ENCODE measurements around the gene LHX6. TPM values are rescaled to one million over a fixed set of nuclear protein-coding genes. Genes with fewer than 3 reads are reported as not detected.

LHX6 gene
- total RNA-seq, 1 donor from 2014 or later = 0.34 TPM

GRCh38 chr9:122225312-122226141, 3.2 kb downstream of the LHX6 start:
- peak overlapping the region; percentile 18 for H2AFZ ChIP-seq (ENCODE audit: low read depth, low read length)
- DNase-seq (ENCODE audit: low read depth) = no peak
- H3K4me3 ChIP-seq (ENCODE audit: insufficient read depth, low read depth, low read length) = peak overlapping the region; percentile 17
- peaks cover 12% of the 10 kb centered on the region for H4K20me1 ChIP-seq (ENCODE audit: insufficient read depth, low read length)
- Mint-ChIP-seq H3K4me3 (ENCODE audit: unreplicated experiment) (no peak overlapping the region), H3K36me3 (ENCODE audit: low read depth, unreplicated experiment) (peaks cover 3% of the 10 kb centered on the region), H3K9me3 (ENCODE audit: unreplicated experiment) (peaks cover 17% of the 10 kb centered on the region), H3K27ac (ENCODE audit: unreplicated experiment) (peak overlapping the region; percentile 58), H3K4me1 (ENCODE audit: low read depth, unreplicated experiment) (peaks cover 2% of the 10 kb centered on the region), H3K27me3 (ENCODE audit: low read depth, unreplicated experiment) (peaks cover 65% of the 10 kb centered on the region)
- no peaks in the 10 kb centered on the region for H3K79me2 ChIP-seq (ENCODE audit: insufficient read depth, low read length)
- no peak for FAIRE-seq
- peaks cover 90% of the 10 kb centered on the region for H3K27me3 ChIP-seq (ENCODE audit: insufficient read depth, low read length)
- H3K27ac ChIP-seq (ENCODE audit: low read depth, low read length) = no peak overlapping the region
- peaks cover 8% of the 10 kb centered on the region for H3K4me1 ChIP-seq (ENCODE audit: insufficient read depth, low read length)
- H3K36me3 ChIP-seq (ENCODE audit: insufficient read depth, low read length) = no peaks in the 10 kb centered on the region
- H3K4me2 ChIP-seq (ENCODE audit: low read length) = peak overlapping the region; percentile 39
- TF ChIP-seq EZH2 (IDR thresholded peaks at IDR 0.05; ENCODE audit: insufficient read depth, low read length) (no peak), CTCF (IDR thresholded peaks at IDR 0.05; ENCODE audit: insufficient read depth, low read depth, low read length) (no peak)
- H3K9ac ChIP-seq (ENCODE audit: low read length) = no peak overlapping the region
- peaks cover 3% of the 10 kb centered on the region for H3K9me3 ChIP-seq (ENCODE audit: insufficient read depth, low read depth, low read length)

GRCh38 chr9:122223435-122223834, 5.3 kb downstream of the LHX6 start:
- Histone ChIP-seq H3K27ac (ENCODE audit: low read depth, low read length) (no peak overlapping the region), H3K27me3 (ENCODE audit: insufficient read depth, low read length) (peaks cover 93% of the 10 kb centered on the region), H3K4me1 (ENCODE audit: insufficient read depth, low read length) (peaks cover 3% of the 10 kb centered on the region), H2AFZ (ENCODE audit: low read depth, low read length) (no peak overlapping the region), H3K9me3 (ENCODE audit: insufficient read depth, low read depth, low read length) (peaks cover 3% of the 10 kb centered on the region), H3K79me2 (ENCODE audit: insufficient read depth, low read length) (no peaks in the 10 kb centered on the region), H4K20me1 (ENCODE audit: insufficient read depth, low read length) (peaks cover 27% of the 10 kb centered on the region), H3K4me3 (ENCODE audit: insufficient read depth, low read depth, low read length) (no peak overlapping the region), H3K9ac (ENCODE audit: low read length) (no peak overlapping the region), H3K36me3 (ENCODE audit: insufficient read depth, low read length) (no peaks in the 10 kb centered on the region), H3K4me2 (ENCODE audit: low read length) (no peak overlapping the region)
- FAIRE-seq (no peak), DNase-seq (ENCODE audit: low read depth) (no peak)
- H3K27ac Mint-ChIP-seq (ENCODE audit: unreplicated experiment) = no peak overlapping the region
- H3K27me3 Mint-ChIP-seq (ENCODE audit: low read depth, unreplicated experiment) = peaks cover 86% of the 10 kb centered on the region
- H3K36me3 Mint-ChIP-seq (ENCODE audit: low read depth, unreplicated experiment) = peaks cover 3% of the 10 kb centered on the region
- no peak for TF ChIP-seq EZH2 (IDR thresholded peaks at IDR 0.05; ENCODE audit: insufficient read depth, low read length)
- no peak for TF ChIP-seq CTCF (IDR thresholded peaks at IDR 0.05; ENCODE audit: insufficient read depth, low read depth, low read length)
- H3K4me3 Mint-ChIP-seq (ENCODE audit: unreplicated experiment) = no peak overlapping the region
- H3K9me3 Mint-ChIP-seq (ENCODE audit: unreplicated experiment) = peaks cover 21% of the 10 kb centered on the region
- H3K4me1 Mint-ChIP-seq (ENCODE audit: low read depth, unreplicated experiment) = peaks cover 2% of the 10 kb centered on the region

- FAIRE-seq (no peak), DNase-seq (ENCODE audit: low read depth) (no peak)
- Histone ChIP-seq H3K79me2 (ENCODE audit: insufficient read depth, low read length) (no peaks in the 10 kb centered on the region), H2AFZ (ENCODE audit: low read depth, low read length) (no peak overlapping the region), H3K9me3 (ENCODE audit: insufficient read depth, low read depth, low read length) (peaks cover 3% of the 10 kb centered on the region), H4K20me1 (ENCODE audit: insufficient read depth, low read length) (peaks cover 27% of the 10 kb centered on the region), H3K9ac (ENCODE audit: low read length) (no peak overlapping the region), H3K27ac (ENCODE audit: low read depth, low read length) (no peak overlapping the region), H3K27me3 (ENCODE audit: insufficient read depth, low read length) (peaks cover 97% of the 10 kb centered on the region), H3K4me3 (ENCODE audit: insufficient read depth, low read depth, low read length) (no peak overlapping the region), H3K36me3 (ENCODE audit: insufficient read depth, low read length) (no peaks in the 10 kb centered on the region), H3K4me1 (ENCODE audit: insufficient read depth, low read length) (no peaks in the 10 kb centered on the region), H3K4me2 (ENCODE audit: low read length) (no peak overlapping the region)
- TF ChIP-seq EZH2 (IDR thresholded peaks at IDR 0.05; ENCODE audit: insufficient read depth, low read length) = no peak
- TF ChIP-seq CTCF (IDR thresholded peaks at IDR 0.05; ENCODE audit: insufficient read depth, low read depth, low read length) = no peak
- peaks cover 2% of the 10 kb centered on the region for H3K4me1 Mint-ChIP-seq (ENCODE audit: low read depth, unreplicated experiment)
- no peak overlapping the region for H3K27ac Mint-ChIP-seq (ENCODE audit: unreplicated experiment)
- H3K4me3 Mint-ChIP-seq (ENCODE audit: unreplicated experiment) = no peak overlapping the region
- H3K9me3 Mint-ChIP-seq (ENCODE audit: unreplicated experiment) = peaks cover 23% of the 10 kb centered on the region
- H3K36me3 Mint-ChIP-seq (ENCODE audit: low read depth, unreplicated experiment) = peaks cover 3% of the 10 kb centered on the region
- H3K27me3 Mint-ChIP-seq (ENCODE audit: low read depth, unreplicated experiment) = peaks cover 92% of the 10 kb centered on the region
These were observed 6.0 kb downstream of the LHX6 start for GRCh38 chr9:122222791-122223190.
